Endothelial cell of umbilical vein (primary cell): ENCODE results near the gene CCR5AS.

Experiments
- BruUV-seq: library from RNA; stranded (reverse); fragments of 400-500 nt; replicated peaks from 2 replicates; lab custom pipeline; 2021; lab: Mats Ljungman, UMichigan
- CTCF ChIA-PET: fragments of 300-600, 350-600 bp; sonication (Branson Sonifier 250); formaldehyde crosslinking; loops from one replicate; lab custom pipeline; 2021; ENCODE audit warnings: antibody characterized with exemption, inconsistent platforms; lab: Charles Lee
- POLR2A ChIA-PET: fragments of 300-600, 350-600 bp; sonication (Branson Sonifier 250); formaldehyde crosslinking; loops from one replicate; lab custom pipeline; 2021; ENCODE audit warnings: antibody characterized with exemption, inconsistent platforms; lab: Charles Lee
- DNase-seq: peaks from one replicate; pipeline ENCODE4 v3.0.0-alpha.2; 2011; ENCODE audit warnings: low read depth, low spot score
- FAIRE-seq: peaks from 2 replicates; lab custom pipeline; 2011; peaks lifted over from hg19 to GRCh38; lab: Jason Lieb, UNC
- H2AFZ ChIP-seq: 2 replicates; pipeline ENCODE4 v1.6.0; 2012; ENCODE audit warnings: low read depth, low read length, control low read depth, inconsistent platforms
- H3K27ac ChIP-seq: 2 replicates; pipeline ENCODE4 v1.5.1; 2011; ENCODE audit warnings: low read depth, mild to moderate bottlenecking, control low read depth, low read length, moderate library complexity; ENCODE audit not compliant: insufficient read depth
- H3K27me3 ChIP-seq, 2 experiments: 2 replicates each; pipeline versions ENCODE4 v1.6.0 to v1.6.1; 2011; ENCODE audit warnings: low read length in 2 of 2, mixed read lengths in 1 of 2; ENCODE audit not compliant: control insufficient read depth in 2 of 2, insufficient read depth in 2 of 2
- H3K36me3 ChIP-seq, 2 experiments: 2 replicates in 1 of 2; 3 replicates in 1 of 2; pipeline ENCODE4 v1.5.1; 2011; ENCODE audit warnings: low read length in 2 of 2, mild to moderate bottlenecking in 1 of 2, moderate library complexity in 1 of 2; ENCODE audit not compliant: control insufficient read depth in 2 of 2, insufficient read depth in 2 of 2; ENCODE audit errors: extremely low read depth in 1 of 2
- H3K4me1 ChIP-seq: 3 replicates; pipeline ENCODE4 v1.5.1; 2011; ENCODE audit warnings: mild to moderate bottlenecking, low read length; ENCODE audit not compliant: control insufficient read depth, insufficient read depth; ENCODE audit errors: extremely low read depth
- H3K4me2 ChIP-seq: 2 replicates; pipeline ENCODE4 v1.6.1; 2011; ENCODE audit warnings: low read length, control low read depth, mixed read lengths; ENCODE audit not compliant: insufficient read depth
- H3K4me3 ChIP-seq, 3 experiments: fragments of 200-600 bp in 1 of 3; sonication (generic), shearing (Covaris generic) in 1 of 3; replicated peaks in 1 of 3; 2 replicates each; pipeline ENCODE4 v1.5.1; 2011 to 2016; ENCODE audit warnings: control low read depth in 3 of 3, low read length in 3 of 3, mild to moderate bottlenecking in 2 of 3, inconsistent platforms in 1 of 3, low read depth in 1 of 3, moderate library complexity in 1 of 3; ENCODE audit not compliant: insufficient read depth in 1 of 3
- H3K79me2 ChIP-seq: 2 replicates; pipeline ENCODE4 v1.6.0; 2012; ENCODE audit warnings: low read length, inconsistent platforms; ENCODE audit not compliant: control insufficient read depth, insufficient read depth
- H3K9ac ChIP-seq: replicated peaks from 2 replicates; pipeline ENCODE3; 2011; ENCODE audit warnings: low read length, control low read depth; ENCODE audit not compliant: insufficient read depth; ENCODE audit errors: extremely low read depth
- H3K9me1 ChIP-seq: replicated peaks from 3 replicates; pipeline ENCODE4 v1.6.0; 2011; ENCODE audit warnings: mild to moderate bottlenecking, low read length; ENCODE audit not compliant: control insufficient read depth, insufficient read depth; ENCODE audit errors: extremely low read depth
- H3K9me3 ChIP-seq: replicated peaks from 2 replicates; pipeline ENCODE4 v1.5.1; 2012; ENCODE audit warnings: low read length, inconsistent platforms; ENCODE audit not compliant: control insufficient read depth, insufficient read depth
- H4K20me1 ChIP-seq: replicated peaks from 2 replicates; pipeline ENCODE3; 2011; ENCODE audit warnings: mild to moderate bottlenecking, low read length; ENCODE audit not compliant: control insufficient read depth, insufficient read depth; ENCODE audit errors: extremely low read depth
- CTCF ChIP-seq, 2 donors: IDR thresholded peaks; 1 replicate in 1 of 2; 2 replicates in 1 of 2; pipeline ENCODE4 v1.5.1; 2011; ENCODE audit warnings: low read length in 2 of 2, mild to moderate bottlenecking in 2 of 2, moderate library complexity in 2 of 2, control low read depth in 1 of 2, inconsistent platforms in 1 of 2, low read depth in 1 of 2; ENCODE audit not compliant: insufficient read depth in 1 of 2; ENCODE audit errors: extremely low read depth in 1 of 2
- GATA2 ChIP-seq: IDR thresholded peaks from 2 replicates; pipeline ENCODE4 v1.7.0; 2011; ENCODE audit warnings: low read depth, mild to moderate bottlenecking, moderate library complexity, mixed read lengths, low read length; ENCODE audit not compliant: insufficient read length, insufficient read depth
- JUN ChIP-seq: IDR thresholded peaks from 2 replicates; pipeline ENCODE4 v1.6.1; 2011; ENCODE audit warnings: borderline replicate concordance, low read depth; ENCODE audit not compliant: insufficient read length, insufficient read depth
- MYC ChIP-seq: IDR thresholded peaks from one replicate; pipeline ENCODE4 v1.6.1; 2011; ENCODE audit warnings: mild to moderate bottlenecking, low read depth, low read length
- POLR2AphosphoS5 ChIP-seq: IDR thresholded peaks from 2 replicates; pipeline ENCODE4 v1.6.1; 2012; ENCODE audit warnings: low read depth, mild to moderate bottlenecking, control low read depth, low read length, moderate library complexity; ENCODE audit not compliant: insufficient read depth
- dilution Hi-C: fragments of 300-500 bp; cut with MboI; formaldehyde crosslinking; loops from one replicate; pipeline ENCODE4 v1.15.0; 2019; ENCODE audit warnings: low sequenced_read_pairs; ENCODE audit not compliant: extremely low pct_ligation_motif_present
- intact Hi-C: fragments of 100-400 bp; cut with micrococcal nuclease; formaldehyde crosslinking; loops from one replicate; pipeline ENCODE4 v1.10.0; 2022

CCR5AS gene

GRCh38 chr3:46353647-46354410 is 53.0 kb downstream of the CCR5AS start, which contains the start of gene CCR2:
TSS of gene CCR2 (plus strand) at chr3:46354111. CDS start at chr3:46357528, 3,417 bp downstream.
- no peak within 1 kb of the TSS for H3K27ac ChIP-seq
- dilution Hi-C loops (no loop called here), intact Hi-C loops (no loop called here)
- no peaks in the 10 kb centered on the region for H4K20me1 ChIP-seq
- DNase-seq (no peak), FAIRE-seq (no peak)
- H2AFZ ChIP-seq: no peak within 1 kb of the TSS
- no peaks in the 10 kb centered on the region for H3K9me3 ChIP-seq
- no peak within 1 kb of the TSS for H3K4me2 ChIP-seq
- ChIA-PET POLR2A (no interaction called here), CTCF (interaction anchor here (0.8 to 0.9 kb wide), 2 partner anchors 10 to 74 kb away, joined by 3 to 4 read pairs; no protein-coding TSS in a partner anchor)
- H3K9ac ChIP-seq: no peak within 1 kb of the TSS
- H3K4me3 ChIP-seq: no peak within 1 kb of the TSS
- TF ChIP-seq MYC (no peak), GATA2 (no peak), JUN (no peak), CTCF (IDR thresholded peaks at IDR 0.05; ENCODE audit: extremely low read depth in 1 of 2, insufficient read depth in 1 of 2, low read depth in 1 of 2, low read length in 2 of 2) (no peak)
- peaks cover 7 to 9% of the 10 kb centered on the region in 2 experiments for H3K27me3 ChIP-seq
- no peaks in the 10 kb centered on the region for H3K9me1 ChIP-seq
- no peaks in the 10 kb centered on the region for H3K79me2 ChIP-seq
- no TSS peak for BruUV-seq
- no peaks in the 10 kb centered on the region for H3K4me1 ChIP-seq
- H3K36me3 ChIP-seq: no peaks in the 10 kb centered on the region

- BruUV-seq: no TSS peak
- no peak overlapping the region for H3K4me3 ChIP-seq
- no peak overlapping the region for H3K9ac ChIP-seq
- POLR2A ChIA-PET: no interaction called here
- no peaks in the 10 kb centered on the region for H3K9me3 ChIP-seq
- H3K36me3 ChIP-seq: no peaks in the 10 kb centered on the region
- no peaks in the 10 kb centered on the region for H3K9me1 ChIP-seq
- DNase-seq (no peak), FAIRE-seq (no peak)
- intact Hi-C loops: no loop called here
- H4K20me1 ChIP-seq: no peaks in the 10 kb centered on the region
- no peak overlapping the region for H2AFZ ChIP-seq
- no peak overlapping the region for H3K27ac ChIP-seq
- TF ChIP-seq MYC (no peak), POLR2AphosphoS5 (no peak)
- H3K4me1 ChIP-seq: no peaks in the 10 kb centered on the region
- H3K79me2 ChIP-seq: no peaks in the 10 kb centered on the region
- peaks cover 9 to 11% of the 10 kb centered on the region in 2 experiments for H3K27me3 ChIP-seq
- dilution Hi-C loops: no loop called here
- CTCF ChIA-PET: interaction anchor here (0.8 kb wide), 1 partner anchor 11 kb away, joined by 3 read pairs; no protein-coding TSS in a partner anchor
- H3K4me2 ChIP-seq: no peak overlapping the region
Measured at GRCh38 chr3:46353090-46353489, 53.8 kb downstream of the CCR5AS start.
